Measurements from ENCODE around the gene TGFBRAP1. TPM values are rescaled to one million over a fixed set of nuclear protein-coding genes. Genes with fewer than 3 reads are reported as not detected.

The TGFBRAP1 gene
- total and polyA plus RNA-seq, 8 donors: 4.9 to 35.7 (median 15.8) TPM

DNA sequence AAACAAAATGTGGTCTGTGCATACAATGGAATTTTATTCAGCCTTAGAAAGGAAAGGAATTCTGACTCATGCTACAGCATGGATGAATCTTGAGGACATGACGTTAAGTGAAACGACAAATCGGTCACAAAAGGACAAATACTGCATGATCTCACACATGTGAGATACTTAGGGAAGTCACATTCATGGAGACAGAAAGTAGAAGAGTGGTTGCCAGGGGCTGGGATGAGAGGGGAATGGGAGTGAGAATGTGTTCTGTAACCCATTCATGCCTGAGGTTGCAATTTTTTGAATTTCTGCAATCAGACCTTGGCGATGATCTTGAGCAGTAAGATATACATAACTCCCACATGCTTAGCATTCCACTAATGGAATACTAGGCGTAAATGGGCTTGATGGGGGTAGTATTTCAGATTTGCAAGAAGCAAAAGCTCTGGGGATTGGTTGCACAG lies 47.3 kb upstream of the TGFBRAP1 start:
- 77 to 83% (median 82%) methylated on average over 5 of the region's 5 CpGs for WGBS, 5 donors
- Histone ChIP-seq H3K27ac (peak overlapping the region in 4 of 5 donors; percentile 72 to 93 (median 86)), H3K27me3 (no peaks in the 10 kb centered on the region), H3K4me3 (no peak overlapping the region), H3K36me3 (peaks cover 0 to 49% (median 13%) of the 10 kb centered on the region in 4 donors), H3K9me3 (no peaks in the 10 kb centered on the region), H3K4me1 (peaks cover 67 to 99% (median 81%) of the 10 kb centered on the region in 4 donors)
- intact Hi-C loops (cut with DNase I; ENCODE audit: low total_unique reads): no loop called here
- TF ChIP-seq POLR2AphosphoS5 (IDR thresholded peaks at IDR 0.05): peak in 1 of 3 donors; percentile 54
- no peak for TF ChIP-seq EP300 (IDR thresholded peaks at IDR 0.05)
- TF ChIP-seq, protein P1, sequence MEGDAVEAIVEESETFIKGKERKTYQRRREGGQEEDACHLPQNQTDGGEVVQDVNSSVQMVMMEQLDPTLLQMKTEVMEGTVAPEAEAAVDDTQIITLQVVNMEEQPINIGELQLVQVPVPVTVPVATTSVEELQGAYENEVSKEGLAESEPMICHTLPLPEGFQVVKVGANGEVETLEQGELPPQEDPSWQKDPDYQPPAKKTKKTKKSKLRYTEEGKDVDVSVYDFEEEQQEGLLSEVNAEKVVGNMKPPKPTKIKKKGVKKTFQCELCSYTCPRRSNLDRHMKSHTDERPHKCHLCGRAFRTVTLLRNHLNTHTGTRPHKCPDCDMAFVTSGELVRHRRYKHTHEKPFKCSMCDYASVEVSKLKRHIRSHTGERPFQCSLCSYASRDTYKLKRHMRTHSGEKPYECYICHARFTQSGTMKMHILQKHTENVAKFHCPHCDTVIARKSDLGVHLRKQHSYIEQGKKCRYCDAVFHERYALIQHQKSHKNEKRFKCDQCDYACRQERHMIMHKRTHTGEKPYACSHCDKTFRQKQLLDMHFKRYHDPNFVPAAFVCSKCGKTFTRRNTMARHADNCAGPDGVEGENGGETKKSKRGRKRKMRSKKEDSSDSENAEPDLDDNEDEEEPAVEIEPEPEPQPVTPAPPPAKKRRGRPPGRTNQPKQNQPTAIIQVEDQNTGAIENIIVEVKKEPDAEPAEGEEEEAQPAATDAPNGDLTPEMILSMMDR (IDR thresholded peaks at IDR 0.05): no peak
- TF ChIP-seq POLR2A (IDR thresholded peaks at IDR 0.05): no peak
- DNase-seq: no peak

DNA sequence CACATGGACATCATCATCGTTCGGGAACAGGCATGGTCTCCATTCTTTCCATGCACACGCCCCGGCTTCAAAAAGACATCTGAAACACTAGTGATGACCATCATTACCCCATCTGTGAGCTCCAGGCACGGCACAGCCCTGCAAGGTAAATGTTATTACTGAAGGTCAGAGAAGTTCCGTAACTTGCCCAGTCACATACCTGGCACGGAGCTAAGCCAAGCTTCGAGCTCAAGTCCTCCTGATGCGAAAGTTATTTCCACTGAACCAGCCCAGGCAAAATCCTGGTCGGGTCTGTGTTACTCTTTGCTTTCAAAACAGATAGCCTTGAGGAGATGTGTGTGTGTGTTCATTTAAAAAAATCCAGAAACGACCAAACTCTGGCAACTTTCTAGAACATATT lies 46.5 kb upstream of the TGFBRAP1 start:
- Histone ChIP-seq H3K27ac (peak overlapping the region; percentile 11 to 93 (median 85)), H3K36me3 (peaks cover 0 to 53% (median 16%) of the 10 kb centered on the region in 4 donors), H3K4me3 (no peak overlapping the region), H3K27me3 (no peaks in the 10 kb centered on the region), H3K4me1 (peaks cover 66 to 99% (median 77%) of the 10 kb centered on the region in 4 donors), H3K9me3 (no peaks in the 10 kb centered on the region)
- DNase-seq: peak in 1 of 2 donors; percentile 64
- intact Hi-C loops (cut with DNase I; ENCODE audit: low total_unique reads): no loop called here
- 53 to 64% (median 60%) methylated on average over 11 of the region's 11 CpGs for WGBS, 5 donors
- TF ChIP-seq POLR2A (IDR thresholded peaks at IDR 0.05) (no peak), EP300 (IDR thresholded peaks at IDR 0.05) (no peak), POLR2AphosphoS5 (IDR thresholded peaks at IDR 0.05) (peak in 1 of 3 donors; percentile 37)
- TF ChIP-seq, protein P1 (IDR thresholded peaks at IDR 0.05): no peak

GRCh38 chr2:105375001-105375561 lies 45.5 kb upstream of the TGFBRAP1 start:
- Histone ChIP-seq H3K4me3 (no peak overlapping the region), H3K36me3 (peaks cover 0 to 60% (median 23%) of the 10 kb centered on the region in 4 donors), H3K27ac (peak overlapping the region; percentile 54 to 93 (median 85)), H3K27me3 (no peaks in the 10 kb centered on the region), H3K9me3 (no peaks in the 10 kb centered on the region), H3K4me1 (peaks cover 59 to 99% (median 77%) of the 10 kb centered on the region in 4 donors)
- TF ChIP-seq POLR2AphosphoS5 (IDR thresholded peaks at IDR 0.05) (peak; percentile 29 to 73 (median 68)), EP300 (IDR thresholded peaks at IDR 0.05) (peak; percentile 43), POLR2A (IDR thresholded peaks at IDR 0.05) (no peak)
- TF ChIP-seq, protein P1 (IDR thresholded peaks at IDR 0.05): no peak
- intact Hi-C loops (cut with DNase I; ENCODE audit: low total_unique reads): no loop called here
- no peak for DNase-seq
- WGBS, 5 donors: 49 to 59% (median 55%) methylated on average over 15 of the region's 15 CpGs

DNA sequence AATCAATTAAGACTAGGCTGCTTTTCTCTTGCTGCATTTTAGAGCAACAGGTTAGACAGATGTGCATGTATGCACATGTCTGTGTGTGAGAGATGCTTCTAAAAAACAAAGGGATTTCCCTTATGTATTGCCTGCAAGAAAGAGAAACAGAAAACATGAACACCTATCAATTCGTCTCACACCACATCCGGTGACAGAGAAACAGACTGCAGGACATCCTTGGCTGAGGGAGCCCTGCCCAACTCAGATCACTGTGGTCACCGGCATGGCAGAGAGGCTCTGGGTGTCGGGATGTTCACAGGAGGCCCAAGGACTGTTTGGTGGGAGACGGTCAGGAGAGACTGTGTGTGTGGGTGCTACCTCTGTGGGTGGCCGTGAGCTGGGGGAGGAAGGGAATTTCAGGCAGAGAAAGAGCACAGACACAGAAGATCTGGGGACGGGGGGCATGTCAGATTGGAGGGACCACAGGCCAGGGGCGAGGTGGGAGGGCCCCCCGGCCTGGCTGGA lies 44.4 kb upstream of the TGFBRAP1 start:
- peak overlapping the region; percentile 52 to 93 (median 85) for H3K27ac ChIP-seq
- H3K27me3 ChIP-seq: no peaks in the 10 kb centered on the region
- peaks cover 53 to 99% (median 78%) of the 10 kb centered on the region in 4 donors for H3K4me1 ChIP-seq
- TF ChIP-seq POLR2AphosphoS5 (IDR thresholded peaks at IDR 0.05): no peak
- TF ChIP-seq EP300 (IDR thresholded peaks at IDR 0.05): no peak
- no peak for TF ChIP-seq POLR2A (IDR thresholded peaks at IDR 0.05)
- TF ChIP-seq, protein P1 (IDR thresholded peaks at IDR 0.05): no peak
- intact Hi-C loops (cut with DNase I; ENCODE audit: low total_unique reads): no loop called here
- no peak overlapping the region for H3K4me3 ChIP-seq
- H3K36me3 ChIP-seq: peaks cover 0 to 60% (median 23%) of the 10 kb centered on the region in 4 donors
- no peaks in the 10 kb centered on the region for H3K9me3 ChIP-seq
- no peak for DNase-seq
- WGBS, 5 donors: 74 to 78% (median 77%) methylated on average over 9 of the region's 9 CpGs

Data from stomach (tissue), 9 donors.